HFF-Myc (cell line): Measurements from ENCODE around the gene ATF6B.

Source experiments
- DNase-seq: peaks from one replicate; pipeline ENCODE4 v3.0.0-alpha.2; 2011; ENCODE audit warnings: low read depth; ENCODE audit errors: extremely low read depth
- H3K4me3 ChIP-seq: replicated peaks from 2 replicates; pipeline ENCODE4 v1.5.1; 2011; ENCODE audit warnings: low read depth, mild to moderate bottlenecking, control low read depth, low read length
- CTCF ChIP-seq: IDR thresholded peaks from 2 replicates; pipeline ENCODE4 v1.5.1; 2012; ENCODE audit warnings: mild to moderate bottlenecking, low read depth, low read length, control low read depth; ENCODE audit errors: missing control alignments

Gene ATF6B

GRCh38 chr6:32173051-32173727, 45.1 kb upstream of the ATF6B start:
- no peak for DNase-seq
- TF ChIP-seq CTCF = no peak
- H3K4me3 ChIP-seq = no peak overlapping the region

- no peak for TF ChIP-seq CTCF
- no peak overlapping the region for H3K4me3 ChIP-seq
- no peak for DNase-seq
Measured at GRCh38 chr6:32171234-32171633, 43.2 kb upstream of the ATF6B start.

- no peak overlapping the region for H3K4me3 ChIP-seq
- no peak for TF ChIP-seq CTCF
- DNase-seq = no peak
Measured at GRCh38 chr6:32170294-32170693, 42.2 kb upstream of the ATF6B start.

GRCh38 chr6:32168807-32169591, 41.0 kb upstream of the ATF6B start:
- DNase-seq = no peak
- no peak for TF ChIP-seq CTCF
- H3K4me3 ChIP-seq = no peak overlapping the region

- TF ChIP-seq CTCF = no peak
- no peak for DNase-seq
- no peak overlapping the region for H3K4me3 ChIP-seq
Measured at GRCh38 chr6:32168350-32168749, 40.3 kb upstream of the ATF6B start.

DNA sequence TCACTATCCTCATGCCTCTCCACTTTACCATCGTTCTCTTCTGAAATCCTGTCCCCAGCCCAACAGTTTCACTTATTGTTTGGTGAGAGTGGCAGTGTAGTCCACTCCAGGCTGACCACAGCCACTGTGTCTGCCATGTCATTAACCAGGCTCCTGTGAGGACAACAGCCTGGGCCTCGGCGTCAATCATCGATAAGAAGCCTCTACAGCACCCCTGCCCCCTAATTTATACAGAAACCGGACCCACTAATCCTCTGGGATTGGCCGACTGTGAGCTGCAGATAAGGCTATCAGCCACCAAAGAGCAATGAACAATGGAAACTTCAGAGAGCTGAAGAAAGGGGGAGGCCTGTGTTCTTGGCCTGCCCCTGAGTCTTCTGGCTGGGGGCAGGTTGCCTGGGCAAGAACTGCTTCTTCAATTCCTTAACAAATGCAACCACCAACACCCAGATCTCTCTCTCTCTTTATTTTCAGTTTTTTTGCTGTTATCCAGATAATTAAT, 39.8 kb upstream of the ATF6B start:
- H3K4me3 ChIP-seq = no peak overlapping the region
- no peak for DNase-seq
- TF ChIP-seq CTCF = no peak
